Tibial artery (tissue), 4 donors: ENCODE data around the gene MITF.
"Not testable (repeated sequence)": the region's sequence is repeated elsewhere in the genome, so short reads cannot be mapped to it uniquely, and the experiment has no call there.

Source experiments
- DNase-seq, 2 donors: peaks; one replicate each; pipeline ENCODE4 v3.0.0-alpha.2; 2019
- H3K27ac ChIP-seq, 2 donors: fragments of 200-600 bp; sonication (generic) in 1 of 2; 1 replicate in 1 of 2; 2 replicates in 1 of 2; pipeline ENCODE4 v1.5.1; 2018 to 2019; ENCODE audit warnings: mild to moderate bottlenecking in 1 of 2
- H3K27me3 ChIP-seq, 2 donors: fragments of 200-600 bp; sonication (generic) in 1 of 2; one replicate each; pipeline versions ENCODE4 v1.5.1 to v1.6.0; 2016 to 2019
- H3K36me3 ChIP-seq, 3 donors: fragments of 200-600 bp; sonication (generic) in 2 of 3; one replicate each; pipeline ENCODE4 v1.5.1; 2016 to 2019; ENCODE audit warnings: mild to moderate bottlenecking in 2 of 3
- H3K4me1 ChIP-seq, 4 donors: fragments of 200-600 bp; sonication (generic) in 2 of 4; 1 replicate in 3 of 4; 2 replicates in 1 of 4; pipeline ENCODE4 v1.5.1; 2016 to 2019
- H3K4me3 ChIP-seq, 2 donors: fragments of 200-600 bp; sonication (generic) in 1 of 2; 1 replicate in 1 of 2; 2 replicates in 1 of 2; pipeline ENCODE4 v1.5.1; 2018 to 2019; ENCODE audit warnings: mild to moderate bottlenecking in 2 of 2
- H3K9me3 ChIP-seq, 3 donors: fragments of 200-600 bp; sonication (generic) in 1 of 3; one replicate each; pipeline ENCODE4 v1.5.1; 2016 to 2019
- CTCF ChIP-seq, 2 experiments: fragments of 200-600 bp in 1 of 2; fragments of 450-650 bp in 1 of 2; IDR thresholded peaks; one replicate each; pipeline ENCODE4 v1.5.1; 2017 to 2019; ENCODE audit warnings: antibody characterized with exemption in 2 of 2, mild to moderate bottlenecking in 1 of 2, moderate library complexity in 1 of 2
- intact Hi-C: fragments of 100-400 bp; cut with DNase I; formaldehyde crosslinking; loops from one replicate; pipeline ENCODE4 v1.15.0; 2023; ENCODE audit warnings: low total_unique reads

Gene MITF

GRCh38 chr3:69914395-69914794 is 175.1 kb downstream of the MITF start:
- intact Hi-C loops = no loop called here

GRCh38 chr3:69915726-69916125 is 176.5 kb downstream of the MITF start:
- no peaks in the 10 kb centered on the region for H3K4me1 ChIP-seq

More at GRCh38 chr3:69914395-69914794, 175.1 kb downstream of the MITF start:
- H3K27ac ChIP-seq = no peak overlapping the region
- DNase-seq = no peak
- no peaks in the 10 kb centered on the region for H3K36me3 ChIP-seq
- H3K9me3 ChIP-seq = peaks cover 0 to 5% (median 0%) of the 10 kb centered on the region in 3 donors
- no peak for TF ChIP-seq CTCF (IDR thresholded peaks at IDR 0.05)
- H3K4me1 ChIP-seq = peaks cover 0 to 3% (median under 1%) of the 10 kb centered on the region in 4 donors
- no peak overlapping the region for H3K4me3 ChIP-seq
- no peaks in the 10 kb centered on the region for H3K27me3 ChIP-seq

GRCh38 chr3:69920009-69920408 is 180.7 kb downstream of the MITF start:
- DNase-seq, H3K4me1 ChIP-seq, H3K9me3 ChIP-seq, H3K36me3 ChIP-seq, intact Hi-C loops, H3K4me3 ChIP-seq, H3K27me3 ChIP-seq, H3K27ac ChIP-seq: not testable (repeated sequence)
- TF ChIP-seq CTCF (IDR thresholded peaks at IDR 0.05) = peak; percentile 37 to 38

More at GRCh38 chr3:69915726-69916125, 176.5 kb downstream of the MITF start:
- H3K36me3 ChIP-seq = no peaks in the 10 kb centered on the region
- no peak for TF ChIP-seq CTCF (IDR thresholded peaks at IDR 0.05)
- intact Hi-C loops = no loop called here
- no peaks in the 10 kb centered on the region for H3K27me3 ChIP-seq
- H3K4me3 ChIP-seq = no peak overlapping the region
- no peak for DNase-seq
- H3K9me3 ChIP-seq = peaks cover 0 to 5% (median 0%) of the 10 kb centered on the region in 3 donors
- H3K27ac ChIP-seq = no peak overlapping the region

GRCh38 chr3:69921651-69922050 is 182.4 kb downstream of the MITF start:
- Histone ChIP-seq H3K9me3 (no peaks in the 10 kb centered on the region), H3K4me3 (no peak overlapping the region), H3K4me1 (peaks cover 0 to 11% (median 0%) of the 10 kb centered on the region in 4 donors), H3K27ac (no peak overlapping the region), H3K27me3 (no peaks in the 10 kb centered on the region), H3K36me3 (no peaks in the 10 kb centered on the region)
- TF ChIP-seq CTCF (IDR thresholded peaks at IDR 0.05) = no peak
- DNase-seq = no peak
- intact Hi-C loops = no loop called here

GRCh38 chr3:69922521-69923000 is 183.3 kb downstream of the MITF start:
- intact Hi-C loops = no loop called here
- Histone ChIP-seq H3K4me3 (no peak overlapping the region), H3K36me3 (no peaks in the 10 kb centered on the region), H3K27ac (no peak overlapping the region), H3K27me3 (no peaks in the 10 kb centered on the region), H3K9me3 (no peaks in the 10 kb centered on the region), H3K4me1 (peaks cover 0 to 11% (median 0%) of the 10 kb centered on the region in 4 donors)
- no peak for TF ChIP-seq CTCF (IDR thresholded peaks at IDR 0.05)
- no peak for DNase-seq

GRCh38 chr3:69925506-69925905 is 186.2 kb downstream of the MITF start:
- H3K4me3 ChIP-seq = no peak overlapping the region
- TF ChIP-seq CTCF (IDR thresholded peaks at IDR 0.05) = no peak
- peaks cover 0 to 11% (median 0%) of the 10 kb centered on the region in 4 donors for H3K4me1 ChIP-seq
- H3K27ac ChIP-seq = no peak overlapping the region
- no peaks in the 10 kb centered on the region for H3K36me3 ChIP-seq
- intact Hi-C loops = no loop called here
- H3K27me3 ChIP-seq = no peaks in the 10 kb centered on the region
- H3K9me3 ChIP-seq = no peaks in the 10 kb centered on the region
- no peak for DNase-seq
